Loucy (cell line): Measurements from ENCODE around the gene PIGN.

Experiments used
- CTCF ChIP-seq: fragments of 200-600 bp; sonication (generic); conservative IDR thresholded peaks from 2 replicates; pipeline ENCODE4 v1.5.1; 2014; ENCODE audit warnings: mild to moderate bottlenecking, antibody characterized with exemption, low read length
- EZH2phosphoT487 ChIP-seq: fragments of 200-600 bp; IDR thresholded peaks from 2 replicates; pipeline ENCODE4 v1.6.1; 2018; ENCODE audit warnings: antibody characterized with exemption, mild to moderate bottlenecking, moderate library complexity, borderline replicate concordance

DNA sequence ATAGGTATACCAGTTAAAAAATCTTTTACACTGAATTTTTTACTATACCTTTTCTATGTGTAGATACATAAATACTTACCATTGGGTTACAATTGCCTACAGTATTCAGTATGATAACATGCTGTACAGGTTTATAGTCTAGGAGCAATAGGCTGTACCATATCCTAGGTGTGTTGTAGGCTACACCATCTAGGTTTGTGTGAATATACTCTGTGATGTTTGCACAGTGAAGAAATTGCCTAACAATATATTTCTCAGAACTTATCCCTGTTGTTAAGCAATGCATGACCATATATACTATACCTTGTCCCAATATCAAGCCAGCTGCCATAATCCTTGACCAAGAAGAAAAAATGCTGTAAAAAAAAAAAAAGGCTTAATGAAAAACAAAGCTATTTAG is 114.5 kb downstream of the PIGN start:
- TF ChIP-seq CTCF (no peak), EZH2phosphoT487 (no peak)
